AG04450 (cell line): ENCODE measurements around the gene ALG6. TPM values are rescaled to one million over a fixed set of nuclear protein-coding genes. Genes with fewer than 3 reads are reported as not detected.
A peak's percentile ranks its signal among the peaks of the same experiment; 100 is the strongest.

ENCODE experiments used
- CTCF ChIA-PET: fragments of 300-600, 350-600 bp; formaldehyde crosslinking; extraction: SDS; loops from one replicate; lab custom pipeline; 2022; ENCODE audit warnings: antibody characterized with exemption, inconsistent platforms; lab: Charles Lee
- POLR2A ChIA-PET: fragments of 350-600 bp; formaldehyde crosslinking; extraction: SDS; loops from one replicate; lab custom pipeline; 2021; ENCODE audit warnings: antibody characterized with exemption, inconsistent platforms; lab: Yijun Ruan, JAX
- DNase-seq: peaks from one replicate; pipeline ENCODE4 v3.0.0-alpha.2; 2011; ENCODE audit warnings: low read depth, low spot score
- H3K27ac ChIP-seq: one replicate; pipeline ENCODE4 v1.5.1; 2012; ENCODE audit warnings: low read depth, low read length, control low read depth
- H3K27me3 ChIP-seq: one replicate; pipeline ENCODE4 v1.6.0; 2012; ENCODE audit warnings: low read length; ENCODE audit not compliant: control insufficient read depth, insufficient read depth
- H3K4me3 ChIP-seq: 2 replicates; pipeline ENCODE4 v1.5.1; 2011; ENCODE audit warnings: mild to moderate bottlenecking, low read depth, low read length, control low read depth
- H3K9me3 ChIP-seq: 2 replicates; pipeline ENCODE4 v1.5.1; 2012; ENCODE audit warnings: low read length; ENCODE audit not compliant: control insufficient read depth, insufficient read depth
- polyA plus RNA-seq: library from polyadenylated mRNA; depleted of rRNA; stranded (reverse); fragments of >200 nt; gene quantifications from 2 replicates; pipeline ENCODE4 v1.2.3, GENCODE V29; 2011
- TF ChIP-seq, protein P1 (sequence below): IDR thresholded peaks from 2 replicates; pipeline ENCODE4 v1.5.1; 2011; ENCODE audit warnings: low read depth, low read length, control low read depth, inconsistent platforms

ALG6 gene
- polyA plus RNA-seq, 1 experiment: 21.6 TPM

DNA sequence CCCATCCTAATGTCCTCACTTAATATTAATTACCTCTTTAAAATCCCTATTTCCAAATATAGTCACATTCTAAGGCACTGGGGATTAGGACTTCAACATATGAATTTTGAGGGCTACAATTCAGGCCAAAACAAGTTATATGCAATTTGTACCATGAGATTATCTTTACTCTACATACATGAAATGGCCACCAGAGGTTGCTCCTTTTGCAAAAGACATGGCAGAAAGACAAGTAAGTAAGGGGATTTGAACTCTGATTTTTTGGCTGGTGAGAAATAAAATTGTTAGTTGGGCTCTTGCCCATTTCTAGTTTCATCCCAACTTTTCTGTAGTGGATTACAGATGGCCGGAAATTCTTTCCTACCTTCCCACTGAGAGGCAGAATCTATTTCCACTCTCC is 4.8 kb upstream of the ALG6 start:
- H3K27me3 ChIP-seq: no peaks in the 10 kb centered on the region
- ChIA-PET CTCF (no interaction called here), POLR2A (no interaction called here)
- TF ChIP-seq, protein P1, sequence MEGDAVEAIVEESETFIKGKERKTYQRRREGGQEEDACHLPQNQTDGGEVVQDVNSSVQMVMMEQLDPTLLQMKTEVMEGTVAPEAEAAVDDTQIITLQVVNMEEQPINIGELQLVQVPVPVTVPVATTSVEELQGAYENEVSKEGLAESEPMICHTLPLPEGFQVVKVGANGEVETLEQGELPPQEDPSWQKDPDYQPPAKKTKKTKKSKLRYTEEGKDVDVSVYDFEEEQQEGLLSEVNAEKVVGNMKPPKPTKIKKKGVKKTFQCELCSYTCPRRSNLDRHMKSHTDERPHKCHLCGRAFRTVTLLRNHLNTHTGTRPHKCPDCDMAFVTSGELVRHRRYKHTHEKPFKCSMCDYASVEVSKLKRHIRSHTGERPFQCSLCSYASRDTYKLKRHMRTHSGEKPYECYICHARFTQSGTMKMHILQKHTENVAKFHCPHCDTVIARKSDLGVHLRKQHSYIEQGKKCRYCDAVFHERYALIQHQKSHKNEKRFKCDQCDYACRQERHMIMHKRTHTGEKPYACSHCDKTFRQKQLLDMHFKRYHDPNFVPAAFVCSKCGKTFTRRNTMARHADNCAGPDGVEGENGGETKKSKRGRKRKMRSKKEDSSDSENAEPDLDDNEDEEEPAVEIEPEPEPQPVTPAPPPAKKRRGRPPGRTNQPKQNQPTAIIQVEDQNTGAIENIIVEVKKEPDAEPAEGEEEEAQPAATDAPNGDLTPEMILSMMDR: peak; percentile 13; the same call in 1 of the 2 replicates
- no peaks in the 10 kb centered on the region; the same call in 1 of the 2 replicates for H3K9me3 ChIP-seq
- DNase-seq: no peak
- no peak overlapping the region for H3K27ac ChIP-seq
- H3K4me3 ChIP-seq: no peak overlapping the region

DNA sequence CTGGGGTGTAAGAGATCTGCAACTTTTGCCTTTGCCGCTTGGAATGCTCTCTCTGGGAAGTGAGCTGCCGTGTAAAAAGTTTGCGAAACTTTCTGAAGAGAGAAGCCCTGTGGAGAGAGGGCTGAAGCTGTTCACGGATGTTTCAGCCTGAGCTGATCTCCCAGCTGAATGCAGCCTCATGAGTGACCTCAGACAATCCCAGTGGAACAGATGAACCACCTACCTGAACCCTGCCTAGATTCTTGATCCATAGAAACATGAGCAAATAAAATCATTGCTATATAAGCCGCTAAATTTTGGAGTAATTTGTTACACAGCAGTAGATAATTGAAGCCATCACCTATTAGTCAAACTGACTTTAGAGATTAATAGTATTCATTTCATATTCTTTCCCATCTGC is 4.4 kb upstream of the ALG6 start:
- POLR2A ChIA-PET: interaction anchor here (0.7 kb wide), 1 partner anchor 262 kb away, joined by 4 read pairs; no protein-coding TSS in a partner anchor
- H3K9me3 ChIP-seq: no peaks in the 10 kb centered on the region; the same call in 1 of the 2 replicates

DNA sequence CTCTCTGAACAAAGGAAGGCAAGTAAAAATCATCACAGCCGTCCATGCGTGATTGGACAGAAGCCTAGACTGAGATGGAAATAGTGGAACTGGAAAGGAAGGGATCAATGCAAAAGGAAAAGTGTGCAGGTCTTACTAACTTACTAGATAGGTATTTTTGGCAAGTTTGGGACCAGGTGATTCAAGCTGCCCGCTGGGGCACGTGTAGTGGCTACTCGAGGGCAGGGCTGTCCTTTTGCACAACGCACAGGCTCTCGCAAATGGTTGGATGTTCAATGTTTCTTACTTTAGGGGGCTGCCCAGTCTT is 566 bp upstream of the ALG6 start:
- Histone ChIP-seq H3K27ac (no peak overlapping the region), H3K4me3 (peak overlapping the region; percentile 61), H3K27me3 (no peaks in the 10 kb centered on the region), H3K9me3 (no peaks in the 10 kb centered on the region; the same call in 1 of the 2 replicates)
- CTCF ChIA-PET: no interaction called here
- POLR2A ChIA-PET: no interaction called here
- no peak for DNase-seq
- TF ChIP-seq, protein P1: no peak

More for the DNA sequence above, 4.4 kb upstream of the ALG6 start:
- CTCF ChIA-PET: interaction anchor here (0.6 to 0.7 kb wide), 3 partner anchors 31 to 1823 kb away, joined by 3 to 4 read pairs (median 3); no protein-coding TSS in a partner anchor
- TF ChIP-seq, protein P1: no peak
- no peaks in the 10 kb centered on the region for H3K27me3 ChIP-seq
- H3K4me3 ChIP-seq: no peak overlapping the region
- no peak overlapping the region for H3K27ac ChIP-seq
- DNase-seq: no peak

DNA sequence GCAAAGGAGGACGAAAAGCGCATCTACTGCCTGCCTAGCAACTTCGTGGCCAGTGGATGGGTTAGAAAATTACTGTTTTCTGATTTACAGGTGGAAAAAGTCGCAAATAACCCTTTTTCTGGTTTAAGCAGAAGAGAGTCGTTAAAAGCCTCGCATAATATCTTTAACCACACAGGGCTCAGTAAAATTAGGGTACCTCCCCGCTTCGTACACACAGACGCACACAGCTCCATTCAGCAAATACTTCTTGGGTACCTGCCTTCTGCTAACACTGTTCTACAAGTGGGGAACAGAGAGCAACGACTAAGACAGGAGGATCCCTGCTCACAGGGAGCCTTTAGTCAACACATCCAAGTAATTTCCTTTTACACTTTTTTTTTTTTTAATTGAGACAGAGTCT is 704 bp downstream of the ALG6 start:
- Histone ChIP-seq H3K27ac (peak overlapping the region; percentile 59), H3K27me3 (no peaks in the 10 kb centered on the region), H3K9me3 (no peaks in the 10 kb centered on the region; the same call in 1 of the 2 replicates), H3K4me3 (peak overlapping the region; percentile 95)
- CTCF ChIA-PET: interaction anchor here (0.9 to 1.2 kb wide), 3 partner anchors 42 to 77 kb away, joined by 3 to 5 read pairs (median 3); no protein-coding TSS in a partner anchor
- DNase-seq: no peak
- POLR2A ChIA-PET: interaction anchor here (0.7 kb wide), 1 partner anchor 48 kb away, joined by 3 read pairs; no protein-coding TSS in a partner anchor
- TF ChIP-seq, protein P1: no peak

DNA sequence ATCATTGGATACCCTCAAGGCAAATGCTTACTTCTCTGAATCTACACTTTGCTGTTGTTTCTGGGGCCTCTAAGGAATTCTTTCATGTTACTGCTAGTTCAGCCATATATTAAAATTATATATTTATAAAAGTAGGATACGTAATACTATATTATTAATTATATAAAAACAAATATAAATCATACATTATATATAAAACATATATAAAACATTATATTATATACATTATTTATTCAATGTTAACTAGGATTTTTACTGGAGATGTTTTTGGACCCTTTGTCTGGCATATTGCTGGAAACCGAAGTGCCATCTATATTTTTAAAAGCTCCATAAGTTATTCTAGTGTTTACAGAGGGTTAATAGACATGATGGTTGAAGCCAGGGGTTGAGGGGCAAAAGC is 12.2 kb downstream of the ALG6 start:
- H3K27me3 ChIP-seq: no peaks in the 10 kb centered on the region
- TF ChIP-seq, protein P1: no peak
- H3K4me3 ChIP-seq: no peak overlapping the region
- no peaks in the 10 kb centered on the region for H3K9me3 ChIP-seq
- DNase-seq: no peak
- ChIA-PET POLR2A (no interaction called here), CTCF (no interaction called here)
- no peak overlapping the region for H3K27ac ChIP-seq
